Lower lobe of right lung (tissue), 2 donors: ENCODE data around the gene ENOSF1. TPM values are rescaled to one million over a fixed set of nuclear protein-coding genes. Genes with fewer than 3 reads are reported as not detected.

Source experiments
- ATAC-seq, 2 donors: fragments of 200-7000 bp; cut with Tn5 transposase; one replicate each; pipeline ENCODE4 v1.9.1; 2020 to 2022; ENCODE audit warnings: mild to moderate bottlenecking in 2 of 2, moderate library complexity in 2 of 2
- DNase-seq: peaks from one replicate; pipeline ENCODE4 v3.0.0-alpha.2; 2020
- H3K27ac ChIP-seq: fragments of 200-600 bp; one replicate; pipeline ENCODE4 v1.8.0; 2022
- H3K27me3 ChIP-seq: fragments of 200-600 bp; one replicate; pipeline ENCODE4 v1.8.0; 2022; ENCODE audit warnings: low read depth
- H3K36me3 ChIP-seq: fragments of 200-600 bp; one replicate; pipeline ENCODE4 v1.8.0; 2022; ENCODE audit warnings: mild to moderate bottlenecking
- H3K4me1 ChIP-seq: fragments of 200-600 bp; one replicate; pipeline ENCODE4 v1.8.0; 2022
- H3K4me3 ChIP-seq: fragments of 200-600 bp; one replicate; pipeline ENCODE4 v1.8.0; 2022; ENCODE audit warnings: mild to moderate bottlenecking
- H3K9me3 ChIP-seq: fragments of 200-600 bp; one replicate; pipeline ENCODE4 v1.8.0; 2022
- CTCF ChIP-seq: fragments of 200-600 bp; IDR thresholded peaks from one replicate; pipeline ENCODE4 v1.8.0; 2022; ENCODE audit warnings: antibody characterized with exemption, mild to moderate bottlenecking
- intact Hi-C: fragments of 100-400 bp; cut with DNase I; formaldehyde crosslinking; loops from one replicate; pipeline ENCODE4 v1.11.0; 2022
- total RNA-seq: library from RNA; stranded (reverse); fragmentation: NEBNext Ultra II Directional; extraction: Animal tissue kit (Norgen Biotek cat#: 25700); gene quantifications from one replicate; pipeline ENCODE4 v1.2.1, GENCODE V29; 2021
- donor health status: DM: no; HTN: yes; CAD: no; lungs with severe emphysema.

Gene ENOSF1
- total RNA-seq, 1 donor from 2014 or later, result 82.2 TPM

GRCh38 chr18:677951-678381, 34.5 kb downstream of the ENOSF1 start:
- Histone ChIP-seq H3K27me3 (no peaks in the 10 kb centered on the region), H3K9me3 (no peaks in the 10 kb centered on the region), H3K4me3 (no peak overlapping the region), H3K27ac (no peak overlapping the region), H3K36me3 (peaks cover 87% of the 10 kb centered on the region), H3K4me1 (no peaks in the 10 kb centered on the region)
- intact Hi-C loops, result no loop called here
- DNase-seq (no peak), ATAC-seq (no peak)
- no peak for TF ChIP-seq CTCF

- TF ChIP-seq CTCF, result no peak
- H3K4me3 ChIP-seq, result no peak overlapping the region
- DNase-seq (no peak), ATAC-seq (no peak)
- H3K4me1 ChIP-seq, result no peaks in the 10 kb centered on the region
- no peaks in the 10 kb centered on the region for H3K27me3 ChIP-seq
- H3K9me3 ChIP-seq, result no peaks in the 10 kb centered on the region
- H3K36me3 ChIP-seq, result peaks cover 87% of the 10 kb centered on the region
- no peak overlapping the region for H3K27ac ChIP-seq
- intact Hi-C loops, result no loop called here
Measured at GRCh38 chr18:677145-677544, 35.3 kb downstream of the ENOSF1 start.

GRCh38 chr18:676736-677135, 35.7 kb downstream of the ENOSF1 start:
- no peak for DNase-seq
- intact Hi-C loops, result no loop called here
- peaks cover 87% of the 10 kb centered on the region for H3K36me3 ChIP-seq
- no peak for TF ChIP-seq CTCF
- H3K27ac ChIP-seq, result no peak overlapping the region
- ATAC-seq, result no peak
- H3K9me3 ChIP-seq, result no peaks in the 10 kb centered on the region
- no peaks in the 10 kb centered on the region for H3K4me1 ChIP-seq
- no peaks in the 10 kb centered on the region for H3K27me3 ChIP-seq
- no peak overlapping the region for H3K4me3 ChIP-seq

- intact Hi-C loops, result no loop called here
- H3K4me1 ChIP-seq, result no peaks in the 10 kb centered on the region
- no peak for ATAC-seq
Measured at GRCh38 chr18:676069-676468, 36.4 kb downstream of the ENOSF1 start.

GRCh38 chr18:675307-675706, 37.1 kb downstream of the ENOSF1 start:
- ATAC-seq, result no peak
- H3K36me3 ChIP-seq, result peaks cover 89% of the 10 kb centered on the region
- H3K27ac ChIP-seq, result no peak overlapping the region

More at GRCh38 chr18:676069-676468, 36.4 kb downstream of the ENOSF1 start:
- Histone ChIP-seq H3K4me3 (no peak overlapping the region), H3K9me3 (no peaks in the 10 kb centered on the region), H3K27ac (no peak overlapping the region), H3K36me3 (peaks cover 85% of the 10 kb centered on the region), H3K27me3 (no peaks in the 10 kb centered on the region)
- no peak for TF ChIP-seq CTCF
- no peak for DNase-seq

More at GRCh38 chr18:675307-675706, 37.1 kb downstream of the ENOSF1 start:
- H3K4me1 ChIP-seq, result no peaks in the 10 kb centered on the region
- H3K4me3 ChIP-seq, result no peak overlapping the region
- no peak for TF ChIP-seq CTCF
- intact Hi-C loops, result no loop called here
- no peak for DNase-seq
- no peaks in the 10 kb centered on the region for H3K9me3 ChIP-seq
- H3K27me3 ChIP-seq, result no peaks in the 10 kb centered on the region
